ENCODE data around the gene ARHGAP24. TPM values are rescaled to one million over a fixed set of nuclear protein-coding genes. Genes with fewer than 3 reads are reported as not detected.

Gene ARHGAP24
- total and polyA plus RNA-seq, 10 of the 15 experiments (the other 5 are each of a cell fraction or from before 2014, with no cell fraction given), result 0.10 to 4.2 (median 0.52) TPM

DNA sequence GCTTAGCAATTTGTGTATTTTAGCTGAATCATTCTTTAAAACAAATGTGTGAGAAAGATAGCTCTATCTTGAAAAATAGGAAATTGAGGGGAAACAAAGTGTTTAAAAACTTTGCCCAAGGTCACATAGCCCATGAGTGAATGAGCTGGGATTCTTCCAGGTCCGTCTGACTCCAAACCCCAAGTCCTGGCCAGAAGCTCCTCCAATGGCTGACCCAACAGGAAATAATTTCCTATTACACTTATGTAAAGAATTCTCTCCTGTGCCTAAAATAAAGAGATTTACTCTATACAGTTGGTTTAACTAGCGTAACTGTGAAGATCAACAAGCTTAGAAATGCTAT is 287.6 kb downstream of the ARHGAP24 start (continued):
- TF ChIP-seq, protein P1, sequence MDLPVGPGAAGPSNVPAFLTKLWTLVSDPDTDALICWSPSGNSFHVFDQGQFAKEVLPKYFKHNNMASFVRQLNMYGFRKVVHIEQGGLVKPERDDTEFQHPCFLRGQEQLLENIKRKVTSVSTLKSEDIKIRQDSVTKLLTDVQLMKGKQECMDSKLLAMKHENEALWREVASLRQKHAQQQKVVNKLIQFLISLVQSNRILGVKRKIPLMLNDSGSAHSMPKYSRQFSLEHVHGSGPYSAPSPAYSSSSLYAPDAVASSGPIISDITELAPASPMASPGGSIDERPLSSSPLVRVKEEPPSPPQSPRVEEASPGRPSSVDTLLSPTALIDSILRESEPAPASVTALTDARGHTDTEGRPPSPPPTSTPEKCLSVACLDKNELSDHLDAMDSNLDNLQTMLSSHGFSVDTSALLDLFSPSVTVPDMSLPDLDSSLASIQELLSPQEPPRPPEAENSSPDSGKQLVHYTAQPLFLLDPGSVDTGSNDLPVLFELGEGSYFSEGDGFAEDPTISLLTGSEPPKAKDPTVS (IDR thresholded peaks at IDR 0.05; ENCODE audit: low read depth, low read length), result no peak
- no peak for TF ChIP-seq ZBED1 (IDR thresholded peaks at IDR 0.05; ENCODE audit: borderline replicate concordance)
- no peak for TF ChIP-seq RB1 (IDR thresholded peaks at IDR 0.05; ENCODE audit: borderline replicate concordance)
- no peak for TF ChIP-seq KDM1A (IDR thresholded peaks at IDR 0.05; ENCODE audit: borderline replicate concordance)

DNA sequence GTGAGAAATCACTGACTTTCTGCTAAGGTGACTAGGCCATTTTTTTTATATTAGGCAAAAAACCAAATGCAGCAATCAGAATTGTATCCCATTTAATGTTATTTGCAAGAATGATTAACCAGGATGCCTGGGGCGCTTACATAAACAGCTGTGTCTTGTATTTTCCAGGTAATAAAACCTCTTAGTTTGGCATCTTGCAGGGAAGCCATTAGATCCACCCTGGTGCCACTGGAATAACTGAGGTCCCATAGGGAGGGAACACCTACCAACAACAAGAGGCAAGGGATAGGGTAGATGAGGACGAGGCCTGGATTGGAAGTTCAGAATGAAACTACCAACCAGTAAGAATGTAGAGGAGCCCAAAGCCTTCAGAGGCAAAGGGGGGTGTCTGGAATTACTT is 288.3 kb downstream of the ARHGAP24 start:
- Histone ChIP-seq H3K4me3 (no peak overlapping the region), H2AFZ (ENCODE audit: control insufficient read depth, low read depth, low read length) (no peak overlapping the region), H3K9ac (ENCODE audit: control insufficient read depth, insufficient read depth, low read length) (no peak overlapping the region), H3K27me3 (replicated peaks in 1 of 2; ENCODE audit: control insufficient read depth in 2 of 2, insufficient read depth in 2 of 2, low read length in 1 of 2) (no peaks in the 10 kb centered on the region; a peak in 1 of 4 replicates), H3K27ac (ENCODE audit: control insufficient read depth, insufficient read depth) (no peak overlapping the region), H4K20me1 (ENCODE audit: control insufficient read depth, insufficient read depth) (no peaks in the 10 kb centered on the region), H3K4me2 (ENCODE audit: control insufficient read depth, insufficient read depth) (no peak overlapping the region), H3K9me3 (replicated peaks; ENCODE audit: control insufficient read depth, insufficient read depth, low read length) (no peaks in the 10 kb centered on the region), H3K4me1 (ENCODE audit: control insufficient read depth, insufficient read depth, low read length) (no peaks in the 10 kb centered on the region), H3K79me2 (ENCODE audit: control insufficient read depth, insufficient read depth, low read length) (no peaks in the 10 kb centered on the region), H3K36me3 (ENCODE audit: control insufficient read depth in 2 of 2, insufficient read depth in 2 of 2, low read length in 1 of 2) (no peaks in the 10 kb centered on the region)
- intact Hi-C loops (cut with micrococcal nuclease; ENCODE audit: unreplicated experiment) (no loop called here), in situ Hi-C loops (cut with MboI) (no loop called here)
- ATAC-seq (no peak), DNase-seq (ENCODE audit: low read depth, low spot score) (no peak), FAIRE-seq (no peak)
- ChIA-PET POLR2A (no interaction called here), RAD21 (ENCODE audit: unreplicated experiment) (interaction anchor here (1.2 to 1.7 kb wide), 3 partner anchors 14 to 18 kb away, joined by 3 to 6 read pairs (median 4); no protein-coding TSS in a partner anchor), CTCF (interaction anchor here (0.9 to 2.3 kb wide), 6 partner anchors 15 to 108 kb away, joined by 3 to 14 read pairs (median 7); no protein-coding TSS in a partner anchor), SMC1A (ENCODE audit: uncharacterized antibody, unreplicated experiment) (interaction anchor here (0.9 to 1.8 kb wide), 7 partner anchors 13 to 206 kb away, joined by 3 to 11 read pairs (median 4); no protein-coding TSS in a partner anchor)
- BruUV-seq (replicated peaks), result no TSS peak
- TF ChIP-seq MEF2B (IDR thresholded peaks at IDR 0.05; ENCODE audit: partially characterized antibody, poor library complexity, severe bottlenecking) (no peak), BMI1 (IDR thresholded peaks at IDR 0.05; ENCODE audit: borderline replicate concordance) (no peak), IRF3 (IDR thresholded peaks at IDR 0.05) (no peak), NFIC (IDR thresholded peaks at IDR 0.05; ENCODE audit: low read depth, low read length) (no peak), BRCA1 (IDR thresholded peaks at IDR 0.05; ENCODE audit: low read depth, low read length) (no peak), MTA2 (IDR thresholded peaks at IDR 0.05; ENCODE audit: low read depth) (no peak), KDM1A (IDR thresholded peaks at IDR 0.05; ENCODE audit: borderline replicate concordance) (no peak), BHLHE40 (IDR thresholded peaks at IDR 0.05; ENCODE audit: borderline replicate concordance in 1 of 2, low read depth in 2 of 2, low read length in 1 of 2) (no peak), TARDBP (IDR thresholded peaks at IDR 0.05; ENCODE audit: borderline replicate concordance) (no peak), SREBF1 (IDR thresholded peaks at IDR 0.05; ENCODE audit: low read length) (no peak), MYC (IDR thresholded peaks at IDR 0.05; ENCODE audit: insufficient read depth, insufficient read length, insufficient replicate concordance, low read length, severe bottlenecking) (no peak), CBFB (IDR thresholded peaks at IDR 0.05; ENCODE audit: low read depth) (no peak), SREBF2 (IDR thresholded peaks at IDR 0.05; ENCODE audit: low read length) (no peak)
- TF ChIP-seq, protein P2, sequence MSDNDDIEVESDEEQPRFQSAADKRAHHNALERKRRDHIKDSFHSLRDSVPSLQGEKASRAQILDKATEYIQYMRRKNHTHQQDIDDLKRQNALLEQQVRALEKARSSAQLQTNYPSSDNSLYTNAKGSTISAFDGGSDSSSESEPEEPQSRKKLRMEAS (IDR thresholded peaks at IDR 0.05; ENCODE audit: low read depth, low read length), result no peak
- WGBS (ENCODE audit: insufficient coverage, insufficient replicate concordance, low lambda C conversion rate, missing lambda C conversion rate), result 0% methylated on average over 2 of the region's 2 CpGs
